Pancreas (tissue), 10 donors: ENCODE data around the gene TFE3. TPM values are rescaled to one million over a fixed set of nuclear protein-coding genes. Genes with fewer than 3 reads are reported as not detected.

Experiments used
- ATAC-seq, 4 donors: fragments of 200-7000 bp; cut with Tn5 transposase; one replicate each; pipeline versions ENCODE4 v1.8.0 to v1.9.1; 2020; ENCODE audit warnings: mild to moderate bottlenecking in 4 of 4, moderate library complexity in 4 of 4
- DNase-seq, 6 donors: peaks; one replicate each; pipeline ENCODE4 v3.0.0-alpha.2; 2020
- FAIRE-seq: peaks from 2 replicates; lab custom pipeline; 2012; peaks lifted over from hg19 to GRCh38; lab: Jason Lieb, UNC
- H3K27ac ChIP-seq, 4 donors: fragments of 200-600 bp; sonication (generic); 1 replicate in 3 of 4; 2 replicates in 1 of 4; pipeline versions ENCODE4 v1.5.0 to v1.8.0; 2020
- H3K27me3 ChIP-seq, 4 donors: fragments of 200-600 bp; one replicate each; pipeline ENCODE4 v1.8.0; 2021
- H3K36me3 ChIP-seq, 3 donors: fragments of 200-600 bp; sonication (generic) in 1 of 3; one replicate each; pipeline versions ENCODE4 v1.5.0 to v1.8.0; 2020 to 2021
- H3K4me1 ChIP-seq, 3 donors: fragments of 200-600 bp; one replicate each; pipeline ENCODE4 v1.8.0; 2021
- H3K4me3 ChIP-seq, 4 donors: fragments of 200-600 bp; sonication (generic) in 2 of 4; one replicate each; pipeline versions ENCODE4 v1.5.0 to v1.8.0; 2020 to 2021
- H3K9me3 ChIP-seq, 4 donors: fragments of 200-600 bp; one replicate each; pipeline ENCODE4 v1.8.0; 2021
- WGBS, 2 donors: extraction: QIAGEN DNeasy Blood & Tissue Kit; methylation state at CpG; one replicate each; pipeline ENCODE4 v1.1.7; 2013; 5-methylcytosine and 5-hydroxymethylcytosine counted together
- intact Hi-C, 3 donors: fragments of 100-400 bp; cut with DNase I; formaldehyde crosslinking; loops; one replicate each; pipeline versions ENCODE4 v1.11.1 to v1.14.2; 2022
- polyA plus RNA-seq, 2 donors: library from polyadenylated mRNA; stranded (reverse); fragments of 200-250 nt; gene quantifications; one replicate each; pipeline ENCODE4 v1.2.3, GENCODE V29; 2013
- total RNA-seq, 6 donors: library from RNA; stranded (reverse); fragmentation: NEBNext Ultra II Directional in 4 of 6; extraction: Animal tissue kit (Norgen Biotek cat#: 25700) in 4 of 6; gene quantifications; one replicate each; pipeline versions ENCODE4 v1.2.1 to v1.2.4, GENCODE V29; 2021 to 2023
- TF ChIP-seq, protein P1 (sequence below), 4 donors: fragments of 200-600 bp; sonication (generic) in 3 of 4; IDR thresholded peaks; one replicate each; pipeline versions ENCODE4 v1.5.0 to v1.8.0; 2021; ENCODE audit warnings: antibody characterized with exemption in 4 of 4
- donor health status: healthy with polysubstance abuse.
- donor health status: DM: no; HTN: no; CAD: no; lungs with moderate emphysema.
- donor health status: DM: no; HTN: no; CAD: no.
- donor health status: control.
- donor health status: control.
- donor health status: Bipolar disorder and iron deficiency.
- donor health status: DM: yes; HTN: yes; CAD: no.
- donor health status: DM: no; HTN: no; CAD: no.
- donor health status: DM: no; HTN: no; CAD: no.
- donor health status: DM: yes; HTN: yes; CAD: no.

Gene TFE3
- total and polyA plus RNA-seq, 8 donors = 8.5 to 20.6 (median 13.6) TPM

DNA sequence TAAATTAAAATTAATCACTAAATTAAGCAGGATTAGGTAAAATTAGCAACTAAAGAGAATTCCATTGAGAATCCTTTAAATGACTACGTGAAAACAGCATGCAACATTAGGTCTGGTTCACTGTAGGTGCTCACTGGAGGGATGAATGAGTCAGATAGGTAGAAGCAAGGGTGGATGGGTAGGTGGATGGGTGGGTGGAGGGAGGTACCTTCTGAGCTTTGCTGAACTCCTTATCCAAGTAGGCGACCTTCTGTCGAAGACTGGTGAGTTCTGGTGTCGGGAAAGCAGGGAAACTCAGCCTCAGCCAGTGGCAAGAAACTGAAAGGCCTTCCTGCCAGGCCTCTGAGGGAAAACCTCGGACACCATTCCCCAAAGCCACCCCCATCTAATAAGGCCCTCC lies 44.1 kb downstream of the TFE3 start:
- no peak for ATAC-seq

DNA sequence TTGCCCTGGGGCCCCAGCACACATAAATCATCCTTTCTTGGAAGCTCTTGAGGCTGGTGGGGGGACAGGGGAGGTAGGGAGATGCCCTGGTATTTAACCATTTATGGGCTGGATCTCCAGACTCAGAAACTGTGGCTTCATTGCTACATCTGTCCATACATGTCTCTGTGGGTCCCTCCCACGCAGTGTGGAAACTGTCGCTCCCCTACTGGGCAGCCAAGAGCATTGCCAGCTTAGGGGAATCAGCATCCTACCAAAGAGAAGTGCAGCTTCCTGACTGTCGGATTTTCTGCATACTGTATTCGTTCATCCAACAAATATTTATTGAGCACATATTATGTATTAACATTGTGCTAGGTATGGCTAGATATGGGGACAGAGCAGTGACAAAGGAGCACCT lies 44.8 kb downstream of the TFE3 start:
- intact Hi-C loops = no loop called here
- DNase-seq = no peak
- H3K27me3 ChIP-seq = no peaks in the 10 kb centered on the region
- WGBS, 2 donors = 76 to 91% methylated on average over 4 of the region's 4 CpGs
- no peaks in the 10 kb centered on the region for H3K9me3 ChIP-seq
- TF ChIP-seq, protein P1, sequence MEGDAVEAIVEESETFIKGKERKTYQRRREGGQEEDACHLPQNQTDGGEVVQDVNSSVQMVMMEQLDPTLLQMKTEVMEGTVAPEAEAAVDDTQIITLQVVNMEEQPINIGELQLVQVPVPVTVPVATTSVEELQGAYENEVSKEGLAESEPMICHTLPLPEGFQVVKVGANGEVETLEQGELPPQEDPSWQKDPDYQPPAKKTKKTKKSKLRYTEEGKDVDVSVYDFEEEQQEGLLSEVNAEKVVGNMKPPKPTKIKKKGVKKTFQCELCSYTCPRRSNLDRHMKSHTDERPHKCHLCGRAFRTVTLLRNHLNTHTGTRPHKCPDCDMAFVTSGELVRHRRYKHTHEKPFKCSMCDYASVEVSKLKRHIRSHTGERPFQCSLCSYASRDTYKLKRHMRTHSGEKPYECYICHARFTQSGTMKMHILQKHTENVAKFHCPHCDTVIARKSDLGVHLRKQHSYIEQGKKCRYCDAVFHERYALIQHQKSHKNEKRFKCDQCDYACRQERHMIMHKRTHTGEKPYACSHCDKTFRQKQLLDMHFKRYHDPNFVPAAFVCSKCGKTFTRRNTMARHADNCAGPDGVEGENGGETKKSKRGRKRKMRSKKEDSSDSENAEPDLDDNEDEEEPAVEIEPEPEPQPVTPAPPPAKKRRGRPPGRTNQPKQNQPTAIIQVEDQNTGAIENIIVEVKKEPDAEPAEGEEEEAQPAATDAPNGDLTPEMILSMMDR (IDR thresholded peaks at IDR 0.05) = no peak
- H3K4me3 ChIP-seq = no peak overlapping the region
- H3K4me1 ChIP-seq = no peaks in the 10 kb centered on the region
- H3K36me3 ChIP-seq = no peaks in the 10 kb centered on the region
- FAIRE-seq = no peak
- ATAC-seq = no peak
- no peak overlapping the region for H3K27ac ChIP-seq

More for the DNA sequence above, 44.1 kb downstream of the TFE3 start:
- no peak overlapping the region for H3K4me3 ChIP-seq
- FAIRE-seq (no peak), DNase-seq (no peak)
- TF ChIP-seq, protein P1 (IDR thresholded peaks at IDR 0.05) = no peak
- no peaks in the 10 kb centered on the region for H3K36me3 ChIP-seq
- no peak overlapping the region for H3K27ac ChIP-seq
- no peaks in the 10 kb centered on the region for H3K4me1 ChIP-seq
- intact Hi-C loops = no loop called here
- H3K27me3 ChIP-seq = no peaks in the 10 kb centered on the region
- no peaks in the 10 kb centered on the region for H3K9me3 ChIP-seq
- WGBS, 2 donors = 67 to 94% methylated on average over 5 of the region's 5 CpGs

- no peaks in the 10 kb centered on the region for H3K4me1 ChIP-seq
- no peak overlapping the region for H3K27ac ChIP-seq
- intact Hi-C loops = no loop called here
- no peaks in the 10 kb centered on the region for H3K27me3 ChIP-seq
- 61 to 77% methylated on average over 1 of the region's 1 CpG for WGBS, 2 donors
- FAIRE-seq (no peak), ATAC-seq (no peak), DNase-seq (peak in 1 of 6 donors; percentile 3)
- TF ChIP-seq, protein P1 (IDR thresholded peaks at IDR 0.05) = no peak
- no peaks in the 10 kb centered on the region for H3K9me3 ChIP-seq
- H3K4me3 ChIP-seq = no peak overlapping the region
- no peaks in the 10 kb centered on the region for H3K36me3 ChIP-seq
These were observed 45.3 kb downstream of the TFE3 start for GRCh38 chrX:48997865-48998264.

GRCh38 chrX:48997455-48997854 lies 45.7 kb downstream of the TFE3 start:
- ATAC-seq (no peak), DNase-seq (no peak), FAIRE-seq (no peak)
- Histone ChIP-seq H3K9me3 (no peaks in the 10 kb centered on the region), H3K4me3 (no peak overlapping the region), H3K4me1 (no peaks in the 10 kb centered on the region), H3K36me3 (no peaks in the 10 kb centered on the region), H3K27ac (no peak overlapping the region), H3K27me3 (no peaks in the 10 kb centered on the region)
- TF ChIP-seq, protein P1 (IDR thresholded peaks at IDR 0.05) = no peak
- WGBS, 2 donors = 73 to 97% methylated on average over 3 of the region's 3 CpGs
- intact Hi-C loops = no loop called here

- Histone ChIP-seq H3K4me1 (no peaks in the 10 kb centered on the region), H3K27ac (no peak overlapping the region), H3K27me3 (no peaks in the 10 kb centered on the region), H3K4me3 (no peak overlapping the region), H3K9me3 (no peaks in the 10 kb centered on the region), H3K36me3 (no peaks in the 10 kb centered on the region)
- TF ChIP-seq, protein P1 (IDR thresholded peaks at IDR 0.05) = no peak
- WGBS, 2 donors = 56 to 79% methylated on average over 6 of the region's 6 CpGs
- intact Hi-C loops = no loop called here
- DNase-seq (peak in 1 of 6 donors; percentile 31), FAIRE-seq (no peak), ATAC-seq (no peak)
These were observed 46.2 kb downstream of the TFE3 start for GRCh38 chrX:48996969-48997368.
